ENCODE data around the gene AMZ1. TPM values are rescaled to one million over a fixed set of nuclear protein-coding genes. Genes with fewer than 3 reads are reported as not detected.
"Not testable (repeated sequence)": the region's sequence is repeated elsewhere in the genome, so short reads cannot be mapped to it uniquely, and the experiment has no call there.

AMZ1 gene
- polyA plus RNA-seq, 10 donors, result 0.07 to 0.43 (median 0.19) TPM

- no peak for DNase-seq
Measured at GRCh38 chr7:2726316-2727018, 38.5 kb downstream of the AMZ1 start.

GRCh38 chr7:2727206-2727605 is 39.2 kb downstream of the AMZ1 start:
- not testable (repeated sequence) for DNase-seq

GRCh38 chr7:2728316-2729030 is 40.5 kb downstream of the AMZ1 start:
- no peak for DNase-seq

- peak in 1 of 3 donors; percentile 53 for DNase-seq
Measured at GRCh38 chr7:2729031-2729892, 41.3 kb downstream of the AMZ1 start.

GRCh38 chr7:2729893-2730716 is 42.1 kb downstream of the AMZ1 start:
- peak in 2 of 3 donors; percentile 50 to 67 for DNase-seq

- DNase-seq, result no peak
Measured at GRCh38 chr7:2730846-2731770, 43.1 kb downstream of the AMZ1 start.

- no peak for DNase-seq
Measured at GRCh38 chr7:2732388-2732787, 44.4 kb downstream of the AMZ1 start.

- peak in 2 of 3 donors; percentile 46 to 73 for DNase-seq
Measured at GRCh38 chr7:2732959-2733584, 45.1 kb downstream of the AMZ1 start.

- DNase-seq, result no peak
Measured at GRCh38 chr7:2734084-2734686, 46.2 kb downstream of the AMZ1 start.

GRCh38 chr7:2734751-2735571 is 47.0 kb downstream of the AMZ1 start:
- DNase-seq, result peak in 1 of 3 donors; percentile 74

- DNase-seq, result no peak
Measured at GRCh38 chr7:2735744-2736143, 47.7 kb downstream of the AMZ1 start.

GRCh38 chr7:2736411-2736914 is 48.5 kb downstream of the AMZ1 start:
- DNase-seq, result no peak

GRCh38 chr7:2737005-2737743 is 49.2 kb downstream of the AMZ1 start:
- DNase-seq, result not testable (repeated sequence)

GRCh38 chr7:2737771-2738540 is 50.0 kb downstream of the AMZ1 start:
- peak in 2 of 3 donors; percentile 51 to 66 for DNase-seq

- no peak for DNase-seq
Measured at GRCh38 chr7:2738766-2739549, 51.0 kb downstream of the AMZ1 start.

All from muscle of back (tissue), 11 donors.